MM.1S (cell line): ENCODE results near the gene MAN1C1.

Experiments used
- DNase-seq: peaks from one replicate; pipeline ENCODE4 v3.0.0-alpha.2; 2015
- H2AFZ ChIP-seq: fragments of 300-600 bp; sonication (generic); 2 replicates; pipeline ENCODE4 v1.6.0; 2016; ENCODE audit warnings: antibody characterized with exemption, low read length
- H3F3A ChIP-seq: fragments of 300-600 bp; sonication (generic); 2 replicates; pipeline ENCODE4 v1.6.1; 2016; ENCODE audit warnings: mild to moderate bottlenecking, antibody characterized with exemption, low read length, moderate library complexity, mixed read lengths; ENCODE audit not compliant: insufficient read depth
- H3K27ac ChIP-seq: fragments of 300-600 bp; sonication (generic); 2 replicates; pipeline ENCODE4 v1.5.1; 2016; ENCODE audit warnings: mild to moderate bottlenecking, low read length
- H3K27me3 ChIP-seq: fragments of 300-600 bp; sonication (generic); replicated peaks from 2 replicates; pipeline ENCODE4 v1.6.0; 2016; ENCODE audit warnings: low read length; ENCODE audit not compliant: insufficient read depth
- H3K36me3 ChIP-seq: fragments of 300-600 bp; sonication (generic); replicated peaks from 2 replicates; pipeline ENCODE4 v1.6.1; 2016; ENCODE audit warnings: mild to moderate bottlenecking, low read length, mixed read lengths; ENCODE audit not compliant: insufficient read depth
- H3K4me1 ChIP-seq: fragments of 300-600 bp; sonication (generic); 2 replicates; pipeline ENCODE4 v1.6.1; 2016; ENCODE audit warnings: low read length, mixed read lengths
- H3K4me2 ChIP-seq: fragments of 300-600 bp; sonication (generic); 2 replicates; pipeline ENCODE4 v1.6.0; 2016; ENCODE audit warnings: low read depth, low read length
- H3K4me3 ChIP-seq: fragments of 300-600 bp; sonication (generic); 2 replicates; pipeline ENCODE4 v1.5.1; 2016; ENCODE audit warnings: low read length, mixed read lengths
- H3K79me2 ChIP-seq: fragments of 300-600 bp; sonication (generic); 2 replicates; pipeline ENCODE4 v1.6.1; 2016; ENCODE audit warnings: mixed run types, low read length, mixed read lengths
- H3K9ac ChIP-seq: fragments of 300-600 bp; sonication (generic); 2 replicates; pipeline ENCODE4 v1.6.1; 2016; ENCODE audit warnings: low read length, mixed read lengths
- H3K9me2 ChIP-seq: fragments of 300-600 bp; sonication (generic); replicated peaks from 2 replicates; pipeline ENCODE4 v1.6.1; 2016; ENCODE audit warnings: mild to moderate bottlenecking, low read length, mixed read lengths; ENCODE audit not compliant: insufficient read depth
- H3K9me3 ChIP-seq: fragments of 300-600 bp; sonication (generic); replicated peaks from 2 replicates; pipeline ENCODE4 v1.6.1; 2016; ENCODE audit warnings: mild to moderate bottlenecking, low read length, mixed read lengths; ENCODE audit not compliant: insufficient read depth
- H4K20me1 ChIP-seq: fragments of 300-600 bp; sonication (generic); 2 replicates; pipeline ENCODE4 v1.6.1; 2016; ENCODE audit warnings: mild to moderate bottlenecking, low read length, moderate library complexity, mixed read lengths; ENCODE audit not compliant: insufficient read depth
- CTCF ChIP-seq: fragments of 300-600 bp; sonication (generic); IDR thresholded peaks from 2 replicates; pipeline ENCODE4 v1.5.1; 2016; ENCODE audit warnings: antibody characterized with exemption, low read length, mixed read lengths
- EZH2 ChIP-seq: fragments of 300-600 bp; sonication (generic); optimal IDR thresholded peaks from 2 replicates; pipeline ENCODE3; 2017; ENCODE audit warnings: low read depth, mild to moderate bottlenecking, antibody characterized with exemption, low read length, mixed read lengths
- EZH2phosphoT487 ChIP-seq: fragments of 300-600 bp; sonication (generic); IDR thresholded peaks from 2 replicates; pipeline ENCODE4 v1.6.1; 2018; ENCODE audit warnings: antibody characterized with exemption, low read length

The MAN1C1 gene

GRCh38 chr1:25613091-25613490 is 3.5 kb upstream of the MAN1C1 start:
- Histone ChIP-seq H3K9me3 (no peaks in the 10 kb centered on the region), H3K4me1 (peaks cover 19% of the 10 kb centered on the region), H3K27me3 (no peaks in the 10 kb centered on the region; the same call in 1 of the 2 replicates)

GRCh38 chr1:25614501-25615171 is 2.0 kb upstream of the MAN1C1 start:
- Histone ChIP-seq H3K36me3 (no peaks in the 10 kb centered on the region), H3K27me3 (no peaks in the 10 kb centered on the region; the same call in 1 of the 2 replicates), H3K79me2 (no peaks in the 10 kb centered on the region; the same call in 1 of the 2 replicates), H3K4me3 (no peak overlapping the region), H3K4me2 (no peak overlapping the region), H3K9me2 (no peaks in the 10 kb centered on the region), H3K27ac (no peak overlapping the region), H3K9ac (no peak overlapping the region), H2AFZ (no peak overlapping the region), H4K20me1 (no peaks in the 10 kb centered on the region), H3F3A (peaks cover 33% of the 10 kb centered on the region), H3K9me3 (no peaks in the 10 kb centered on the region), H3K4me1 (peaks cover 34% of the 10 kb centered on the region)
- TF ChIP-seq CTCF = no peak
- no peak for TF ChIP-seq EZH2phosphoT487
- no peak for TF ChIP-seq EZH2
- no peak for DNase-seq

More at GRCh38 chr1:25613091-25613490, 3.5 kb upstream of the MAN1C1 start:
- Histone ChIP-seq H3K27ac (no peak overlapping the region), H3K4me2 (no peak overlapping the region), H4K20me1 (no peaks in the 10 kb centered on the region), H3K4me3 (no peak overlapping the region), H3K9ac (no peak overlapping the region), H2AFZ (no peak overlapping the region), H3F3A (peaks cover 20% of the 10 kb centered on the region), H3K79me2 (no peaks in the 10 kb centered on the region; the same call in 1 of the 2 replicates), H3K36me3 (no peaks in the 10 kb centered on the region), H3K9me2 (no peaks in the 10 kb centered on the region)
- no peak for DNase-seq
- TF ChIP-seq CTCF = no peak
- no peak for TF ChIP-seq EZH2phosphoT487

- no peak overlapping the region for H3K27ac ChIP-seq
- H3K79me2 ChIP-seq = no peaks in the 10 kb centered on the region; the same call in 1 of the 2 replicates
- no peaks in the 10 kb centered on the region for H3K36me3 ChIP-seq
- no peaks in the 10 kb centered on the region; the same call in 1 of the 2 replicates for H3K27me3 ChIP-seq
- no peaks in the 10 kb centered on the region for H4K20me1 ChIP-seq
- H3K9me2 ChIP-seq = no peaks in the 10 kb centered on the region
- no peak overlapping the region for H3K9ac ChIP-seq
- H3K4me2 ChIP-seq = peak overlapping the region; percentile 95; the same call in 1 of the 2 replicates
- peaks cover 38% of the 10 kb centered on the region for H3F3A ChIP-seq
- DNase-seq = no peak
- TF ChIP-seq EZH2phosphoT487 = no peak
- TF ChIP-seq CTCF = no peak
- TF ChIP-seq EZH2 = no peak
- H3K4me1 ChIP-seq = peaks cover 39% of the 10 kb centered on the region
- H2AFZ ChIP-seq = no peak overlapping the region
- H3K9me3 ChIP-seq = no peaks in the 10 kb centered on the region
- H3K4me3 ChIP-seq = no peak overlapping the region
These were observed 1.4 kb upstream of the MAN1C1 start for GRCh38 chr1:25615172-25615541.
